HG02981 (cell line): ENCODE results near the gene AATF.

Experiments
- ATAC-seq: cut with Tn5 transposase; IDR thresholded peaks from one replicate; pipeline ENCODE4 v1.9.1; 2021; ENCODE audit warnings: mild to moderate bottlenecking, moderate library complexity; ENCODE audit not compliant: unreplicated experiment

AATF gene

DNA sequence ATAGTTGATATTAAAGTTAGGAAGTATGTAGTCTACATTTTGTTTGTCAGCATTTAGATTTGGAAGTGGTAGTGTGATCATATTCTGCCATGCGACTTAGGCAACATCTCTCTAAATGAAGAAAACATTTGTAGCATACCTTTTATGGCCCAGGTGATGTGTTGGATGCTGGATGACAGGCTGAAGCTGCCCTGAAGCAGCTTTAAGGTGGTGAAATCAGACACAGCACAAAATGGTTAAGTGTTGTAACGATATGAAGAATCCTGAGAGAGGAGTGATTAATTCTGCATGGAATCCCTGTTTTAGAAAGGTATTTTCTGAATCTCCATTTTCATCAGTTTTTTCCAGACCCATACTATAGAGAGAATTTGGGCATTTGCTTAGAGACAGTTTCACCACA lies 28.3 kb downstream of the AATF start:
- no peak for ATAC-seq

- ATAC-seq = no peak
Measured at GRCh38 chr17:36977568-36977967, 28.8 kb downstream of the AATF start.

- ATAC-seq = no peak
Measured at GRCh38 chr17:36978810-36979564, 30.2 kb downstream of the AATF start.

GRCh38 chr17:36979565-36979941 lies 30.8 kb downstream of the AATF start:
- ATAC-seq = no peak

- no peak for ATAC-seq
Measured at GRCh38 chr17:36980280-36980761, 31.6 kb downstream of the AATF start.

GRCh38 chr17:36983618-36984017 lies 34.9 kb downstream of the AATF start:
- ATAC-seq = no peak

DNA sequence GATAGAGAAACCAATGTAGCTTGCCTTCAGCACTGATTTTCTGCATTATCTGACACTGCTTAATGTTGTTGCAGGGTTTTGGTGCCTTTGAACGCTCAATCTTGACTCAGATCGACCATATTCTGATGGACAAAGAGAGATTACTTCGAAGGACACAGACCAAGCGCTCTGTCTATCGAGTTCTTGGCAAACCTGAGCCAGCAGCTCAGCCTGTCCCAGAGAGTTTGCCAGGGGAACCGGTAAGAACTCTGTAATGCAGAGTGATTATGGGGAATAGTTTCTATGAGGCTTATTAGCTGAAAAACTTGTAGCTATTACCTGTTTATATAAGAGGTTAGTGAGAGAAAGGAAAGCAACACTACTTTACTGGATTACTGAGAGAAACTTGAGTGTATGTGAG lies 40.4 kb downstream of the AATF start:
- ATAC-seq = no peak

GRCh38 chr17:36992701-36993100 lies 43.9 kb downstream of the AATF start:
- no peak for ATAC-seq

- no peak for ATAC-seq
Measured at GRCh38 chr17:36993227-36993626, 44.5 kb downstream of the AATF start.

- ATAC-seq = no peak
Measured at GRCh38 chr17:36994438-36994837, 45.7 kb downstream of the AATF start.

GRCh38 chr17:36999471-36999870 lies 50.7 kb downstream of the AATF start:
- ATAC-seq = no peak

DNA sequence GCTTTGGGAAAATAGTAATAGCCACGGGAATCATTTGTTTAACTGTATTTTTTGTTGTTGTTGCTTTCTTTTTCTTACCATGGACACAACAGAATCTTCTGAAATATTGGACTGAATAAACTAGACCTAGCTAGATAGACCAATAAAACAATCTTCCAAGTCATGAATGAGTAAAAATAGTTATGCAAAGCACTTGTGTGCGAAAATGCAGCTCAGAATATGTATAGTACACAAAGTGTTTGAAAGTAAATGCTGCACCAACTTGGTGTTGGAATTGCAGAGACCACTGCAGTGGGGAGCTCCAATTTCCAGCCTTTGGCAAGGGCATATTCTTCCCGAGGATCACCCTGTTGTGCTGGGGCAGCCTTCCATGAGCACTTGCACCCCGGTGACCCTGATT lies 68.0 kb downstream of the AATF start:
- no peak for ATAC-seq

DNA sequence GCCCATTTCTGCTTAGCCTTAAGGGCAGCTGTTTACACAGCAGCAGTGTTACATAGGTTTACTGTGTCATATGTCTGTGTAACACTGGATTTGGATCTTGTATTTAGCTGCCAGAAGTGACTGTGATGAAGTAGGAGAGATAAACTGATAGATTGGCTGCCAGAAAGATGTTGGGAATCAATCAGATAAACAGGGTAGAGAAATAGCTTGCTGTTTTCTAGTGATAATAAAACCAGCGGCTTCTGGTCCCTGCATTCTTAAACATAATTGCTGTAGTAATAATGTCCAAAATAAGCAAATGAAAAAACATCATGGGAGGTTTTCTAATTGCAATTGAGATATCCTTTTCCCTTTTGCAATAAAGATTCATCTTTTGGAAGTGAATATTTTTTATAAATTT lies 68.7 kb downstream of the AATF start:
- no peak for ATAC-seq

GRCh38 chr17:37019117-37019740 lies 70.5 kb downstream of the AATF start:
- ATAC-seq = no peak

DNA sequence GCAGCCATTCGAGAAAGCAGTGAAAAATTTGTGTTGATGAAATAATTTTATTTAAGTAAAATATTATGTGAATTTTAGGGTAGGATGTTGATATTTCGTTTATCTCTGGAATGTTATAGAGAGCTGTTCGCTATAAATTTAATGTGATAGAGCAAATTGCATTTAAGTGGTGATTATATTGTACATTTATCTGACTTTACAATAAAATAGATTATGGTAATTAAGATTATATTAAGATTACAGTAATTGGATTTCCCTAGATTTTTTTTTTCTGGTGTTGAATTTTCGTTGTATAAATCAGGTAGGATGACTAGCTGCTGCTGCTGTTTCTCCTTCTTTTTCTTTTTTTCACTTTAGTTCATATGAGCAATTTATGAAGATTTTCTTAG lies 71.0 kb downstream of the AATF start:
- ATAC-seq = no peak

GRCh38 chr17:37024181-37024637 lies 75.5 kb downstream of the AATF start:
- no peak for ATAC-seq

GRCh38 chr17:37025238-37025637 lies 76.5 kb downstream of the AATF start:
- no peak for ATAC-seq

DNA sequence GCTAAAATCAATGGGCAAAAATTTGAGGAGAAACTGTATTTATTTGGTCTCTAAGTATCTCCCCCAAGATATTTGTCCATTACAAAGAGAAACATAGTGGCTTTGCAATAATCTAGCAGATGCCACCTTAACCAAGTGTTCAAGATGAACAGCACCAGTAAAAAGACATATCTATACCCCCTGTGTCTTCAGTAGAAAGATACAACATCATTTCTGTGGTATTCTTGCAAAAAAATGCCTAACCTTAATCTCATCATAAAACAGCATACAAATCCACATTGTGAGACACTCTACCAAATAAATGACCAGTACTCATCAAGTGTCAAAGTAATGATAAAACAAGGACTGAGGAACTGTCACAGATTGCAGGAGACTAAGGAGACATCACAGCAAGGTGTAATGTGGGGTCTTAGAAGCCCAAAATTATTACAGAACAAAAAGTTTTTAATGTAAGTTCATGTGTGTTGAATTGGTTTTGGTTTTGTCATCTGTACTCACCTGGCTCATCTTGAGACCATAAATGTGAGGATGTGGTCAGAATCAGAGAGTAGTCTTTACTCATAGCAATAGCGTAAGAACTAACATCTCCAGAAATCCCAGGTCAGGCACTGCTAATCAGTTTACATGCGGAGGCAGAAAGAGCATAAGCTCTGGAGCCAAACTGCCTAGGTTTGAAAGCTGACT lies 77.2 kb downstream of the AATF start:
- ATAC-seq = no peak

DNA sequence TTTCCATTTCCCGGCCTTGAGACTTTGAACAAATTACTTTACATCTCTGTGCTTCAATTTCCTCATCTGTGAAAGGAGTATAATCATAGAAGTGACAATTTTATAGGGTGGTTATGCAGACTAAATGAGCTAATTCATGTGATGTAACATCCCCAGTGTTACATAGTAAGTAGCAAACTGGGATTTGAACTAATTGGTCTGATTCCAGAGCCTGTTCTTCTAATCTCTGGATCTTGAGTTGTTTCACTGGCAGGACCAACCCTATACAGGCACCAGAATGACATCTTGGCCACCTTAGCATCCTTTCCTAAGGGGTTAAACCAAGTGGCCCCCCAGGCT lies 77.7 kb downstream of the AATF start:
- no peak for ATAC-seq

DNA sequence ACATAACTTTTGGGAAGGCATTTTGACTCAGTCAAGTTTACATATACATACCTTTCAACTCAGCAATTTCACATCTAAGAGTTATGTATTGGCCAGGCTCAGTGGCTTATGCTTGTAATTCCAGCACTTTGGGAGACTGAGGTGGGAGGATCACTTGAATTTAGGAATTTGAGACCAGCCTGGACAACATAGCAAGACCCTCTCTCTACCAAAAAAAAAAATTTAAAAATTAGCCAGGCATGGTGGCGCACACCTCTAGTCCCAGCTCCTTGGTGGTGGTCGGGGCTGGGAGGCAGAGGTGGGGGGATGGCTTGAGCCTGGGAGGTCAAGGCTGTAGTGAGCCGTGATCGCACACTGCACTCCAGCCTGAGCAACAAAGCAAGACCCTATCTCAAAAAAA lies 79.3 kb downstream of the AATF start:
- no peak for ATAC-seq

DNA sequence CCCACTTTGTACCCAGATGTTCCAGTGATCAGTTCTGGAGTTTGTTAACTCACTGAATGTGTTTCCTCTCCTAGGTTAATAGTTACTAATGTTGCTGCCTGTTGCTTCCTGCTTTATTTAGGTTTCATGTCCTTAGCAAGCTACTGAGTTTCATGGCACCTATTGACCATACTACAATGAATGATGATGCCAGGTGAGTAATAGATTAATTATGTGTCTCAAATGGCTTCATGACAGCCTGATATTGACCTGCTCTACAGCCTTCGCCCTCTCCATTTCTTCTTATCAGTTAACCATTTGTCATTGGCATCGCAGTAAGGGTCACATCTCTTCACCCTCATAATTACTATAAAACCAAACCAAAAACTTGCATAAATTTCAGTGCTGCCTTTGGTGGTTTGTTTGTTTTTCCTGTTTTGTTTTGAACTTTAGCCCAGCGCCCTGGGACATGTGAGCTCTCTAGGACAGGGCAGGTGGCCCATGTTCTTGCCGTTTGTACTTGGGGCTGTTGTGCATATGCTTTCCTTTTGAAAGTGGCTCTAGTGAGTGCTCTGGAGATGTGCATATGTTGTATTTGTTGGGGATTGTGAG lies 82.8 kb downstream of the AATF start:
- ATAC-seq = no peak
